ENCODE measurements around the gene ALDH1L1.

The ALDH1L1 gene

GRCh38 chr3:126211569-126211968 lies 31.2 kb upstream of the ALDH1L1 start:
- POLR2A ChIA-PET, result no interaction called here
- CTCF ChIA-PET, result interaction anchor here (0.8 kb wide), 1 partner anchor 57 kb away, joined by 3 read pairs; no protein-coding TSS in a partner anchor
- no peak overlapping the region for H3K27ac ChIP-seq (ENCODE audit: extremely low read depth, low read depth, low read length)
- no peaks in the 10 kb centered on the region for H3K36me3 ChIP-seq (ENCODE audit: control insufficient read depth in 2 of 2, insufficient read depth in 1 of 2, low read length in 2 of 2)
- TF ChIP-seq ZNF580 (tag by site-specific recombination; IDR thresholded peaks at IDR 0.05) (no peak), SETDB1 (IDR thresholded peaks at IDR 0.05; ENCODE audit: insufficient read length, low read length) (no peak), GLI2 (tag by site-specific recombination; IDR thresholded peaks at IDR 0.05; ENCODE audit: borderline replicate concordance, low read depth) (no peak), ZNF600 (tag by site-specific recombination; IDR thresholded peaks at IDR 0.05) (no peak), ZIC2 (tag by site-specific recombination; IDR thresholded peaks at IDR 0.05) (peak; percentile 53), HOXC10 (CRISPR knock-in tag; IDR thresholded peaks at IDR 0.05) (no peak), ZBTB44 (tag by site-specific recombination; IDR thresholded peaks at IDR 0.05) (no peak), GLIS1 (tag by site-specific recombination; IDR thresholded peaks at IDR 0.05) (peak; percentile 67)
- peaks cover 2% of the 10 kb centered on the region; the same call in 1 of the 2 replicates for H3K4me1 ChIP-seq (ENCODE audit: control insufficient read depth, insufficient read depth, low read length)
- no peaks in the 10 kb centered on the region for H3K9me3 ChIP-seq (ENCODE audit: control insufficient read depth, insufficient read depth, low read depth, low read length)
- no peak overlapping the region for H3K4me3 ChIP-seq (ENCODE audit: low read depth, low read length)

- H3K36me3 ChIP-seq (ENCODE audit: control insufficient read depth in 2 of 2, insufficient read depth in 1 of 2, low read length in 2 of 2), result no peaks in the 10 kb centered on the region
- TF ChIP-seq KLF7 (tag by site-specific recombination; IDR thresholded peaks at IDR 0.05; ENCODE audit: borderline replicate concordance) (no peak), ZNF146 (tag by site-specific recombination; IDR thresholded peaks at IDR 0.05) (no peak), ZFP3 (tag by site-specific recombination; IDR thresholded peaks at IDR 0.05; ENCODE audit: low read depth) (no peak), ZBTB10 (tag by site-specific recombination; IDR thresholded peaks at IDR 0.05) (no peak), ZNF354C (tag by site-specific recombination; IDR thresholded peaks at IDR 0.05; ENCODE audit: borderline replicate concordance, low read depth) (no peak), ZNF239 (tag by site-specific recombination; IDR thresholded peaks at IDR 0.05) (no peak), ZNF449 (tag by site-specific recombination; IDR thresholded peaks at IDR 0.05) (no peak), ZNF692 (tag by site-specific recombination; IDR thresholded peaks at IDR 0.05) (no peak), ZNF660 (tag by site-specific recombination; IDR thresholded peaks at IDR 0.05) (no peak), ZNF626 (tag by site-specific recombination; IDR thresholded peaks at IDR 0.05) (no peak), ZXDB (tag by site-specific recombination; IDR thresholded peaks at IDR 0.05) (no peak), ZNF664 (tag by site-specific recombination; IDR thresholded peaks at IDR 0.05) (no peak), ZNF792 (tag by site-specific recombination; IDR thresholded peaks at IDR 0.05) (no peak)
- no peak overlapping the region for H3K27ac ChIP-seq (ENCODE audit: extremely low read depth, low read depth, low read length)
- H3K4me3 ChIP-seq (ENCODE audit: low read depth, low read length), result no peak overlapping the region
- CTCF ChIA-PET, result interaction anchor here (0.7 kb wide), 1 partner anchor 237 kb away, joined by 3 read pairs; no protein-coding TSS in a partner anchor
- H3K9me3 ChIP-seq (ENCODE audit: control insufficient read depth, insufficient read depth, low read depth, low read length), result no peaks in the 10 kb centered on the region
- POLR2A ChIA-PET, result no interaction called here
- H3K4me1 ChIP-seq (ENCODE audit: control insufficient read depth, insufficient read depth, low read length), result peaks cover 2% of the 10 kb centered on the region; the same call in 1 of the 2 replicates
Observed at GRCh38 chr3:126210606-126211005, 30.2 kb upstream of the ALDH1L1 start.
